ENCODE results near the gene ATF3.

The ATF3 gene

DNA sequence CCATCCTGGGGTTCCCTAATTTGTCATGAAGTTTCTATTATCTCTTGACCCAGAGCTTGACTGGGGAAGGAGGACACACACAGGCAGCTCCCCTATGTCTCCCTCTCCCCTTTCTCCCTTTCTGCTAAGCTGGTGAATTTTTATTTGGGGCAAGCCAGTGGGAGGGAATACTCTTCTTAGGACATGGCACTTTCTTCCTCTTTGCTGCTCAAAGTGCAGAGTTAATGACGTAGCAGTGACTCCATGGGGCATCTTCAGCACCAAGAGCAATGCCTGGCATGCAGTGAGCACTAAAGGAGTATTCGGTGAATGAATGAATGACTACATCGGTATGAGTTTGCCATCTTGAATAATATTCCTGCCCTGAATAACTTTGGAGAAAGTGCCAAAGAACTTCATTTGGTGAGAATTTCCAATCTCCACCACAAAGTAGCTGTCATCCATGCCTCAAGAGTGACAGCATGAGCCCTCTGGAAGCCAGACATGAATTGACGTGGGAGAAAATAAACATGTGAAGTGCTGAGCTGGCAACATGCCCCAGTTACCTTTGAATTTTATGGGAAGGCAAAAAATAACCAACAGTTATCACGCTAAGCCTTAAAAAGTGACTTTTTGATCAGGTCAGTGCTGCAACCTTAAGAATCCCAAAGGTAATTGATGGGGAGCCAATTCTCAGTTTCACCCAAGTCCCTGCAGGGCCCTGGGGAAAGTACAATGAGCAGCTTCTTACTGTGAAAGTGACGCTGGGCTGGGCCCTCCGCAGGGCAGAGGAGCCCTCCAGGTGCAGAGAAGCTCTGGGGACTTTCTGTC is 22.1 kb upstream of the ATF3 start:
- no peak for DNase-seq (ENCODE audit: low read depth in 2 of 2)

GRCh38 chr1:212587016-212587887 is 21.3 kb upstream of the ATF3 start:
- DNase-seq (ENCODE audit: low read depth in 2 of 2), result no peak

- DNase-seq (ENCODE audit: low read depth in 2 of 2), result no peak
Observed at GRCh38 chr1:212587888-212588510, 20.6 kb upstream of the ATF3 start.

DNA sequence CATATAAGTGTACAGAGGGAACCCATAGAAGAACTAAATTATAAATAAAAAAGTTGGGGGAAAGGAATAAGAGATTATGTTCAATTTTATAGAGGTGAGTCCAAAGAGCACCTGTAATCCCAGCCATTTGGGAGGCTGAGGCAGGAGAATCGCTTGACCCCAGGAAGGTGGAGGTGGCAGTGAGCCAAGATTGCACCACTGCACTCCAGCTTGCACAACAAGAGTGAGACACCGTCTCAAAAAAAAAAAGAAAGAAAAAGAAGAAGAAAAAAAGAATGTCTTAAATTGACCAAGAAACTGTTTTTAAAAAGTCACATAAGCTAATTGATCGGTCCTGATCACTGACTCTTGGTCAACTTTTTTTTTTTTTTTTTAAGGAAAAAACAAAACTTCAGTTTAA is 19.1 kb upstream of the ATF3 start:
- DNase-seq (ENCODE audit: low read depth in 2 of 2), result no peak

GRCh38 chr1:212591922-212592321 is 16.6 kb upstream of the ATF3 start:
- no peak for DNase-seq (ENCODE audit: low read depth in 2 of 2)

DNA sequence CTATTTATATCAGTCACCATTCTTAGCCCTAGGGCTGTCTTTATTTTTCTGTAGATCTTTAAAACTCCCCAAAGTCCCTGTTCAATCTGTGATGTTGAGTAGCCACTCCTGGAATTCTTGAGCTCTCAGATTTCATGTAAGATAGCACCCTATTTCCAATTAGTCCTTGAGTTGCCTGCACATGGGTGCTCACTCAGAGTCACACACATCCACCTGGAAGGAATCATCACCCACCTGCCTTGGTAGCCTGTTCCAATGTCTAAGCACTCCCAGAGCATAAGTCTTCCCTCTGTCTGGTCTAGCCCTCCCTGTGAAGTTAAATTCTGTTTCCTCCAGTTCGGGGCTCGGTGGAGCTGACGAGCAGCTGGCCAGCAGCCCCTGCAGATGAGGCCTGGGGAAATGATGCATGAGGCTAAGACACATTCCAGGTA is 14.7 kb upstream of the ATF3 start:
- DNase-seq (ENCODE audit: low read depth in 2 of 2), result no peak

GRCh38 chr1:212594640-212595039 is 13.9 kb upstream of the ATF3 start:
- no peak for DNase-seq (ENCODE audit: low read depth in 2 of 2)

DNA sequence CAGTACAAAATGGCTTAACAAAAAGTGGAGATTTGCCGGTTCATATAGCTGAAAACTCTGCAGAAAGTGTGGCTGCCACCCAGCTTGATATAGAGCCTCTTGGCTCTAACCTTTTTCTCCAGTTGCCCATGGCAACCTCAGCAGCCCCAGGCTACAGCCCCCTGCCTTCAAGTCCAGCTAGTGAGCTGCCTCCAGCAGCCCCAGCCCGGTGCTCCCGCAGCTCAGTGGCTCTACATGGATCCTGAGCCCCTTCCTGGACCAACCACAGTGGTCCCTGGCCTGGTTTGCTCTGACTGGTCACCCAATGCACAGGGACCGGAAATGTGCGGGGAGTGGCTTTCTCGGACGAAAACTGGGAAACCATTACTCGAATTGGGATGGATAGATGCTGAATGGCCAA is 13.3 kb upstream of the ATF3 start:
- no peak for DNase-seq (ENCODE audit: low read depth in 2 of 2)

- peak in 1 of 2 donors; percentile 31 for DNase-seq (ENCODE audit: low read depth in 2 of 2)
Observed at GRCh38 chr1:212595787-212596714, 12.5 kb upstream of the ATF3 start.

DNA sequence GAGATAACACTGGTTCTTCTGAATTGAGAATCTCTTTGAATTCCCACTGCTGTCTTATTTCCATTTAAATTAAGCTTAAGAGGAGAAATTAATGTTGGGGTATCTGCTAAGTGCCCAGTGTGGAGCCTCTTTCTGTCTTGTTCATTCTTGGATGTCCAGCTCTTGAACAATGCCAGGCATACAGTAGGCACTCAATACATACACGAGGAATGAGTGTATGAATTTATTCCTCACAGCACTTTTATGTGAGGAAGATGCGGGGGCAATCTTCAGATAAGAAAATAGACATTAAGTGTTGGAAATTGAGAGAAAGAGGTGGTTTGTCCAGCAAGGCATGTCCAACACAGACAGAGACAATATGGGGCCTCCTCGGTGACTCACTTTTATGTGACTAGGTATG is 11.8 kb upstream of the ATF3 start:
- no peak for DNase-seq (ENCODE audit: low read depth in 2 of 2)

DNA sequence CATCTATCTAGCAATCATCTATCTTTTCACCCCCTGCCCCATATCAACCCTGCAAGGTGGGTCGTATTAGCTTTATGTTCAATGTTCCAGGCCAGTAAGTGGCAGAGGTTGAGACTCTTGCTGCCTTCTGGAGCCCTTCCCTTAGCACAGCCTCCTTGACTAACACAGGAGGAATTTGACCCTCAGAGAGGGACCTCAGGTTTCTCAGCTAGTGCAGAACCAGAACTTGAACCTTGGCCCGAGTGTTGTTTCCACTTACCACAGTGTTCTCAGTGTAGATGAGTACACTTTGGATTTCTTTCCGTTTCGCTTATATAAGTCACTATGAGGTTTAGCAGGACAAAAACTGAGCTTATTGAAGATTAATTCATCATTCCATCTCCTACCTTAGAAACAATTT is 11.1 kb upstream of the ATF3 start:
- no peak for DNase-seq (ENCODE audit: low read depth in 2 of 2)

DNA sequence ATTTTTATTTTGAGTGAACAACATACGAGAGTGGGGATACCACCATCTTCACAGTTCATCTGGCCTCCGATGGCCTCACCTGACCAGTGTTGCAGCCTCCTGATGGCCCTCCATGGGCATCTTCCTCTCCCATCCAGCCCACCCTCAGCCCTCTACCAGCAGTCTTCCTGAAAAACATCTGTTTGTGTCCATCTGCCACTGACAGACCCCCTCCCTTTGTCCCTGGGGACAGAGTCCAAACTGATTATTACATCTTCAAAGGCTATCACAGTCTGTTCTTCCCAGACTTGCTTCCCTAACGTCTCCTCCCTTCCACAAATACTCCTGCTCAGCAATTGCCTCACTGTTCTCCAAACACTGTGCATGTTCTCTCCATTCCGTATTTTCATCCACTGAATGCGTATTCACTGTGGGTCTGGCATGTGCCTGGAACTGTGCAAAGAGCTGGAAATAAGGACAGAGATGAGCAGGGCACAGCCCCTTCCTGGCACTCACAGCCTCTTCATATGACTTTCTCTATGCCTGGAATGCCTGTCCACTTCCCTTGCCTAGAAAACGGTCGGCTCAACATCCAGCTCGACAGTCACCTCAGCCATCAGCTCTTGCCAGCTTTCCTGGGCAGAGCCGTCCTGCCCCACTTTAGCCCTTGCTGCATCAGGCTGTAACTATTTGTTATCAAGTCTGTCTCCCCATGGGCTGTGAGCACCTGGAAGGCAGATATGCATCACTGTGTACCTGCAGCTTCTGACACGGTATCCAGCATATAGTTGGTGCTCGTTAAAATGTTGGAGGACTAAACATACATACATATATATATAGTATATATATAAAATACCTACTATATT is 8.3 kb upstream of the ATF3 start:
- no peak for DNase-seq (ENCODE audit: low read depth in 2 of 2)

- DNase-seq (ENCODE audit: low read depth in 2 of 2), result no peak
Observed at GRCh38 chr1:212600980-212601379, 7.6 kb upstream of the ATF3 start.

GRCh38 chr1:212601524-212601923 is 7.0 kb upstream of the ATF3 start:
- no peak for DNase-seq (ENCODE audit: low read depth in 2 of 2)

- no peak for DNase-seq (ENCODE audit: low read depth in 2 of 2)
Observed at GRCh38 chr1:212605441-212606394, 2.8 kb upstream of the ATF3 start.

DNA sequence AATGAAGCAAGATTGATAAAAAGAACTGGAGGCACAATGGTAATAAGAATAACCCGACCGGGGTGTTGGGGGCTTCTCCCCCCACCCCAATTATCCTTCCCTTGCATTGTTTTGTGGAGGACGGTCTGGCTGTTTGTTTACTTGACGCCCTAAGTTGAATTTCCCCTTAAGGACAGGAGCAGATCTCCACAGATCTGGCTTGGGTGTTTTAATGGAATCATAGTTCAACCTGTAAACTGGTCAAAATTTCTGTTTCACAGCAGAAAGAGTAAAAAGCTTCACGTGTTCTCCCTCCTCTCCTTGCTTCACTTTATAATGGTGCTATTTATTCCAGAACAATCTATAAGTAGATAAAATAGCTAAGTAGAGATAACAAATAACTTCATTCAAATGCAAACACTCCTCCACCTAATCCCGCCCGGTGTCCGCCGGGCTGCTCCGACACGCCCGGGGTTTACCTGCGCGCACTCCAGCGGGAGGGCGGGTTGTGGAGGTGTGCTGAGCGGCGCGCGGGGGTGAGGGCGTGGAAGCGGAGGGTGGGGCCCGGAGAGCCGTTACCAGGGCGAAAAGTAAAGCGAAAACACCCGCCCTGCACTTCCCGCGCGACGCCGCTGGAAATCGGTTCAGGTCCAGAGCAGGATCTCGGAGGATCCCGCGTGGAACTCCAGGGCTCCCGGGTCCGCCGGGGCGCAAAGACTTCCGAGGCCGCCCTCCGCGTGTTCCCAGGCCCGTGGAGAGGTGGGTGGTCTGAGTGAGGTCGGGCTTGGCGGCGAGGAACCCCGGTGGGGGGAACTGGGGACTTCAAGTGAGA is 2.0 kb upstream of the ATF3 start:
- peak in 1 of 2 donors; percentile 27 for DNase-seq (ENCODE audit: low read depth in 2 of 2)

GRCh38 chr1:212607206-212607912 is 1.2 kb upstream of the ATF3 start:
- no peak for DNase-seq (ENCODE audit: low read depth in 2 of 2)

GRCh38 chr1:212607913-212608391 is 609 bp upstream of the ATF3 start:
- no peak for DNase-seq (ENCODE audit: low read depth in 2 of 2)
